ENCODE results near the gene MRPL48.

- TF ChIP-seq CTCF (IDR thresholded peaks at IDR 0.05): no peak
- TF ChIP-seq ZFX (IDR thresholded peaks at IDR 0.05; ENCODE audit: borderline replicate concordance): no peak
Observed at GRCh38 chr11:73787051-73787642, 527 bp upstream of the MRPL48 start.

Data from 22Rv1 (cell line).